ENCODE measurements around the gene LMCD1. TPM values are rescaled to one million over a fixed set of nuclear protein-coding genes. Genes with fewer than 3 reads are reported as not detected.
A peak's percentile ranks its signal among the peaks of the same experiment; 100 is the strongest.

The LMCD1 gene
- total and polyA plus RNA-seq, 2 experiments from 2014 or later = 21.8 to 35.3 TPM

- Histone ChIP-seq H4K20me1 (replicated peaks; ENCODE audit: insufficient read depth) (no peaks in the 10 kb centered on the region), H3K4me2 (no peak overlapping the region), H3K27ac (ENCODE audit: low read depth) (no peak overlapping the region), H3K4me1 (ENCODE audit: insufficient read depth) (no peaks in the 10 kb centered on the region; the same call in 1 of the 2 replicates), H3K79me2 (replicated peaks; ENCODE audit: insufficient read depth) (no peaks in the 10 kb centered on the region), H3K9me2 (ENCODE audit: insufficient read depth) (peaks cover 5% of the 10 kb centered on the region; the same call in 1 of the 2 replicates), H3F3A (replicated peaks; ENCODE audit: low read depth) (no peaks in the 10 kb centered on the region), H3K27me3 (ENCODE audit: insufficient read depth) (no peaks in the 10 kb centered on the region), H3K36me3 (ENCODE audit: insufficient read depth) (no peaks in the 10 kb centered on the region), H2AFZ (no peak overlapping the region), H3K4me3 (no peak overlapping the region)
- Mint-ChIP-seq H3K4me3 (no peak overlapping the region), H3K27ac (no peak overlapping the region), H3K9me3 (0 out of 3 replicates have a peak, but pooled peaks cover 3% of the 10 kb centered on the region), H3K4me1 (peaks cover 2% of the 10 kb centered on the region; the same call in 2 of the 3 replicates), H3K27me3 (ENCODE audit: insufficient read depth, low read depth, poor library complexity) (no peaks in the 10 kb centered on the region), H3K36me3 (ENCODE audit: low read depth) (peaks cover 5% of the 10 kb centered on the region; the same call in 2 of the 3 replicates)
- DNase-seq (ENCODE audit: low spot score) (no peak), ATAC-seq (no peak)
- no peak for TF ChIP-seq POLR2AphosphoS5 (IDR thresholded peaks at IDR 0.05; ENCODE audit: low read depth)
- 0 out of 2 replicates have a peak, but pooled peaks have one; percentile 20 for TF ChIP-seq CREB1 (CRISPR knock-in tag; IDR thresholded peaks at IDR 0.05; ENCODE audit: low read depth)
- TF ChIP-seq STAT1 (IDR thresholded peaks at IDR 0.05; ENCODE audit: unreplicated experiment) = no peak
Observed at GRCh38 chr3:8600457-8600856, 98.8 kb downstream of the LMCD1 start.

GRCh38 chr3:8603115-8603710 lies 101.6 kb downstream of the LMCD1 start:
- H3K36me3 Mint-ChIP-seq (ENCODE audit: low read depth) = peaks cover 5% of the 10 kb centered on the region; the same call in 2 of the 3 replicates
- peaks cover 5% of the 10 kb centered on the region; the same call in 1 of the 2 replicates for H3K9me2 ChIP-seq (ENCODE audit: insufficient read depth)
- no peak overlapping the region for H2AFZ ChIP-seq
- H3K4me3 ChIP-seq = no peak overlapping the region
- H3K27ac Mint-ChIP-seq = no peak overlapping the region
- H3F3A ChIP-seq (replicated peaks; ENCODE audit: low read depth) = no peaks in the 10 kb centered on the region
- H3K4me1 ChIP-seq (ENCODE audit: insufficient read depth) = no peaks in the 10 kb centered on the region; the same call in 1 of the 2 replicates
- H4K20me1 ChIP-seq (replicated peaks; ENCODE audit: insufficient read depth) = no peaks in the 10 kb centered on the region
- H3K27ac ChIP-seq (ENCODE audit: low read depth) = no peak overlapping the region
- no peak overlapping the region for H3K4me2 ChIP-seq
- H3K27me3 ChIP-seq (ENCODE audit: insufficient read depth) = no peaks in the 10 kb centered on the region
- H3K27me3 Mint-ChIP-seq (ENCODE audit: insufficient read depth, low read depth, poor library complexity) = no peaks in the 10 kb centered on the region
- peaks cover 3% of the 10 kb centered on the region for H3K4me1 Mint-ChIP-seq
- DNase-seq (ENCODE audit: low spot score) (no peak), ATAC-seq (no peak)
- TF ChIP-seq CTCF (conservative IDR thresholded peaks at IDR 0.05; ENCODE audit: low read depth in 2 of 2) (no peak), EZH2 (IDR thresholded peaks at IDR 0.05; ENCODE audit: low read depth, unreplicated experiment) (no peak), CREB1 (CRISPR knock-in tag; IDR thresholded peaks at IDR 0.05; ENCODE audit: low read depth) (no peak), NANOG (IDR thresholded peaks at IDR 0.05; ENCODE audit: borderline replicate concordance) (no peak), POLR2AphosphoS5 (IDR thresholded peaks at IDR 0.05; ENCODE audit: low read depth) (no peak), EZH2phosphoT487 (IDR thresholded peaks at IDR 0.05; ENCODE audit: unreplicated experiment) (no peak), STAT1 (IDR thresholded peaks at IDR 0.05; ENCODE audit: unreplicated experiment) (no peak), ZNF114 (CRISPR knock-in tag; IDR thresholded peaks at IDR 0.05) (no peak), ZNF331 (CRISPR knock-in tag; IDR thresholded peaks at IDR 0.05; ENCODE audit: low read depth) (no peak), REST (IDR thresholded peaks at IDR 0.05; ENCODE audit: unreplicated experiment) (no peak), JUNB (IDR thresholded peaks at IDR 0.05; ENCODE audit: unreplicated experiment) (no peak)
- no peaks in the 10 kb centered on the region for H3K79me2 ChIP-seq (replicated peaks; ENCODE audit: insufficient read depth)
- H3K4me3 Mint-ChIP-seq = no peak overlapping the region
- H3K36me3 ChIP-seq (ENCODE audit: insufficient read depth) = no peaks in the 10 kb centered on the region
- H3K9me3 Mint-ChIP-seq = 0 out of 3 replicates have a peak, but pooled peaks cover 3% of the 10 kb centered on the region

Measured in GM23338 (cell line).